GM21529 (cell line): ENCODE results near the gene TAGAP.
"Not testable (repeated sequence)": the region's sequence is repeated elsewhere in the genome, so short reads cannot be mapped to it uniquely, and the experiment has no call there.

ENCODE experiments used
- ATAC-seq: cut with Tn5 transposase; IDR thresholded peaks from one replicate; pipeline ENCODE4 v1.9.1; 2021; ENCODE audit not compliant: unreplicated experiment

TAGAP gene

DNA sequence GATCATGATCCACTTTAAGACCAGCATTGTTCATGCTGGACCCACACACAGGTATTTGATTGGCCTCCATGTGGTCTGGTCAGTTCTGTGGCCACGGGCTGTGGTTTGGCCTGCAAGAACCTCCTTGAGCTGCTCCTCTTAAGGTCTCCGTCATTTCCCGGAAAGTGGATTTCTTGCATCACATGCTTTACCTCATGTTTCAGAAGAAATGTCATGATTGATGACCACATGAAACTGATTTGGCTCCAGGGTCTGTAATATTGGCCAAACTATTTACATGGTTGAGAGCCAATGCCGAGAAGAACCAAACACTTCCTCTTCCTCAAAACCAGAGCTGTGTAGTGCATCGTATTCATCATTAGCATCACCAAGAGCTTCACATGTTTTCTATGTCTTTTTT, 31.6 kb downstream of the TAGAP start:
- no peak for ATAC-seq

DNA sequence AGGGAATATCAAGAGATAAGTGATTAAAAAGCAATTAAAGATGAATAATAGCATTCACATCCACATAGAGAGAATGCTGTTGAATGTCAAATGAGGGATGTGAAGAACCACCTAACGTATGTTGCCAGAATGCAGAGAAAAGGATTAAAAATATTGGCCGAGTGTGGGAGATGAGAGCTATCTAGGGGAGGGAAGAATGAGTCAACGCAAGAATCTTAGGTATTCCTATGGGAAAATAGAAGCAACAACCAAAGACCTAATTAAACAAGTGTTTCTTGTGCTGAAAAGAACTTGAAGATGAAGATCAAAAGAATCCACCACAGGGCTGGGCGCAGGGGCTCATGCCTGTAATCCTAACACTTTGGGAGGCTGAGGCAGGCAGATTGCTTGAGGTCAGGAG, 32.6 kb downstream of the TAGAP start:
- no peak for ATAC-seq

DNA sequence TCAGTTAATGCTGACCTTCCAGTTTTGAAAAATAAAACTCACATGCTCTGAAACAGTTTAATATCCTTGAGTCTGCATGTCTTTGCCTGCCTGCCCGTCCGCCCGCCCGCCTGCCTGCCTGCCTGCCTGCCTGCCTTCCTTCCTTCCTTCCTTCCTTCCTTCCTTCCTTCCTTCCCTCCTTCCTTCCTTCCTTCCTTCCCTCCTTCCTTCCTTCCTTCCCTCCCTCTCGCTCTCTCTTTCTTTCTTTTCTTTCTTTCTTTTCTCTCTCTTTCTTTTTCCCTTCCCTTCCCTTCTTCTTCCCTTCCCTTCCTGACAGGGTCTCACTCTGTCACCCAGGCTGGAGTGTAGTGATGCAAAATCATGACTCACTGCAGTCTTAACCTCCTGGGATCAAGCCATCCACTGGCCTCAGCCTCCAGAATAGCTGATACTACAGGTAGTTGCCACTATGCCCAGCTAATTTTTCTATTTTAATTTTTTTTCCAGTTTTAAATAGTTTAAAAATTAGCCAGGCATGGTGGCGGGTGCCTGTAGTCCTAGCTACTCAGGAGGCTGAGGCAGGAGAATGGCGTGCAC, 34.7 kb downstream of the TAGAP start:
- ATAC-seq = not testable (repeated sequence)

DNA sequence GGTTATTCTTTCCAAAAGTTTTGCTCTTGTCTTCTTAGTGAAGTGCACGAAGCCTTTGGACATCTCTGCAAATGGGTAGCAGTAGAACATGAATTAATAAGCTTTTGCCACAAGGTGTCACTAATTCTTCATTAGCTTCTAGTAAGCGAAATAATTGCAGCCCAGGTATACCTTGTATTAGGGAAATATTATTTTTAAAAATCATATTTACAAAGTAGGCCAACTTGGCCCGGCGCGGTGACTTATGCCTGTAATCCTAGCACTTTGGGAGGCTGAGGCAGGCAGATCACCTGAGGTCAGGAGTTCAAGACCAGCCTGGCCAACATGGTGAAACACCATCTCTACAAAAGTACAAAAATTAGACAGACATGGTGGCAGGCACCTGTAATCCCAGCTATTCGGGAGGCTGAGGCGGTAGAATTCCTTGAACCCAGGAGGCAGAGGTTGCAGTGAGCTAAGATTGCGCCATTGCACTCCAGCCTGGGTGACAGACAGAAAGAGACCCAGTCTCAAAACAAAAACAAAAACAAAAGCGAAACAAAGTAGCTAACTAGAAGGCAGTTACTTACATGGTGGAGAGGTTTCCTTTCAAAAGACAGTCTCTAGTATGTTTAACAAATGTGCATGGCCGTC, 36.0 kb downstream of the TAGAP start:
- ATAC-seq = peak; percentile 66

DNA sequence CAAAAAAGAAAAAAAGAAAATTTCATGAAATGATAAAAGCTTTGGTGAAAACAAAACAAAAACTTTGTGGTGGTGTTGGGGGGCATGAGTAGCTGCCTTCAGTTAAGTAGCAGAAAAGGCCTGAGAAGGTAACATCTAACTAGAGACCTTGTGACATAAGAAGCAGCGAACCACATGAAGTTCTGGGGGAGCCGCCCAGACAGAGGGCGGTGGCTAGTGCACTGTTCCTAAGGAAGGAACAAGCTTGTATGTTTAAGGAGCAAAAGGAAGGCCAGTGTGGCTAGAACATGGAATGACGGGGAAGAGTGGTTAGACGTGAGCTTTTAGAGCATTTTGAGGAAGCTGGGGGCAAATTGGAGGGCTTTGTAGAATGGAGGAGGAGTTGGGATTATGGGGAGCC, 37.3 kb downstream of the TAGAP start:
- no peak for ATAC-seq

DNA sequence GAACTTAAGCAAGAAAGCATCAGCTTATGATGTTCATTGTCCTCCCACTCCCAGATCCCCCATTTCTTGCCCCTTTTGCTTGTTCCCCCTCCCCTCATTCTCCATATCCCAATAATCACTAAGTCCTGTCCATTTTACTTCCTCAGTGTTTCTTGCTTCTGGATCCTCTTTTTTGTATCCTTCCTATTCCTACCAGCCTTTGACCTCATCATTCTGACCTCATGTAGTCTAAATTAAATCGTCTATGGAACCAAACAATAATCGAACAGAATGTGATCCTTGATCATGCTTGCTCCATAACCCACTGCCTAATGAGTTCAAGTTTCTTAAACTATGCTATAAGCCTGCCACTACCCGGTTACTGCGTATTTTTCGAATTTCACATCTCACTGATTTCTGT, 39.4 kb downstream of the TAGAP start:
- ATAC-seq = no peak

DNA sequence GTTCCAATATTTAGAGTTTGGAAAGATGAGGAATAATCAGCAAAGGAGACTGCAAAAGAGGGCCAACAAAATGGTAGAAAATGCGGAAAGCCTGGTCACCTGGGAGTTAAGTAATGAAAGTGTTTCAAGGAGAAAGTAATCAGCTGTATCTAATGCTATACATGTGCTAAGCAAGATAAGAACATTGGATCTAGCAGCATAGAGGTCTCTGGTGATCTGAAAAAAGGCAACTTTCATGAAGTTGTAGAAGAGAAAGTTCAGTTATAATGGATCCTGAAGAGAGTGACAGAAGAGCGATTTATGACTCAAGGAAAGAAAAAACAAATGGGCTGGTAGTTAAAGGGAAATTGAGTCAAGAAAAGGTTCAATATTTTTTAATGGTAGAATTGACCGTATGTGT, 40.2 kb downstream of the TAGAP start:
- ATAC-seq = no peak

DNA sequence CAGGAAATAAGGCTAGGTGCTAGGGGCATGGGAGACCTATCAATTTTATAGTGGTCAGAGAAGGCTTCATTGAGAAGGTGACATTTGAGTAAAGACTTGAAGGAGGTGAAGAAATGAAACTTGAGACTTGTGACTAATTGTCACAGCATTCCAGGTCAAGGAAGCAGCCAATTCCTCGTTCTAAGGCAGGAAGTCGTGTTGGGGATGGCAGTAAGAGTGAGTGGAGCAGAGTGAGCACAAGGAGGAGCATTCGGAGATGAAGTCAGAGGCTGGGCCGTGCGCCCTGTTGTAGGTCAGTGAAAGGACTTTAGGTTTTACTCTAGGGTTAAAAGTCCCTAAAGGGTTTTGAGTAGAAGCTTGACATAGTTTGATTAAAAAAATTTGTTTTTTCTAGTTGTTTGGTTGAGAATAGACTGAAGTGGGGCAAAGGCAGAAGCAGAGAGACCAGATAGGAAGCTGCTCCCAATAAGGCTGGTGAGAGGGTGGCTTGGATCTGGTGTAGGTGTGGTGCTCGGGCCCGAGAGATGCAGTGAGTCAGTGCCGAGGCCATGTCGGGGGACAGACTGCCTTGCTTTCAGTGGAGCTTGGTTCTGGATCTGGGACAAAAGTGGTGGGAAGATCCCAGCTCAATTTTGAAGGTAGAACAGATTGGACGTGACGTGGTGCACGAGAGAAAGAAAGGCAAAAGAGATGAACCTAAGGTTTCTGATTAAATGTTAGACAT, 42.2 kb downstream of the TAGAP start:
- ATAC-seq = no peak

DNA sequence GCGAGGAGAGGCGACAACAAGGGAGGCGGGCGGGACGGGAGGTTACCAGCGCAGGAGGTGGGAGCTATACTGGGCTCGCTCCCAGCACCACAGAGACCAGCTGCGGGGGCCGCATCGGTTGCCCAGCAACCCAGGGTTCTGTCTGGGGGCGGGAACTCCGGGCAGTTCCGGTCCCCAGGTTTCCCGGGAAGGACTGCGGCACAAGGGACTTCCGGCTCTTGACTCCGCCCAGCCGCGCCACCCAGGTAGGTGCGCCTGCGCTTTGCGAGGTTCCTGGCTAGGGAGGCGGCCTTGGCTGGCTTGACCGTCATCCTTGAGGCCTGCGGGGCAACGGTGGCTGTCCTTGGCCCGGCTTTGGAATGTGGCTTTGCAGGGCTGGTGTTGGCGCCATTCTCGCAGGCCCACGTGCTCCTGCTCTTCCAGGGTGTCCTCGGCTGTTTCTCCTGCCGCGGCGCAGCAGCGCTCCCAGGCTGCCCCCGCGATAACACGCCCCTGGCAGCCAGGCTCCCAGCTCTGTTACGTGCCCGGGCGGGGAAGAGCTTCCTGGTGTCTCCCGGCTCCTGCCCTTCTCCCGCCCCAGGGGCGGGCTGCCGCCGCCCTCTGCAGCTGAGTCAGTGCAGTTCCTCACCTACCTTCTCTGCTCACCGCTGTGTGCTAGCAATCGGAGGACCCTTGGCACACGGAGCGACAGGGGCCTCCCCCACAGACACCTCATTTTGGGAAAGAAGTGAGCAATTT, 45.0 kb downstream of the TAGAP start, which contains the start of gene RSPH3:
Gene RSPH3 (minus strand): TSS at position 537 of the 738 bp plus-strand sequence. CDS start 652 bp downstream, outside the sequence.
- peak; percentile 92 for ATAC-seq

DNA sequence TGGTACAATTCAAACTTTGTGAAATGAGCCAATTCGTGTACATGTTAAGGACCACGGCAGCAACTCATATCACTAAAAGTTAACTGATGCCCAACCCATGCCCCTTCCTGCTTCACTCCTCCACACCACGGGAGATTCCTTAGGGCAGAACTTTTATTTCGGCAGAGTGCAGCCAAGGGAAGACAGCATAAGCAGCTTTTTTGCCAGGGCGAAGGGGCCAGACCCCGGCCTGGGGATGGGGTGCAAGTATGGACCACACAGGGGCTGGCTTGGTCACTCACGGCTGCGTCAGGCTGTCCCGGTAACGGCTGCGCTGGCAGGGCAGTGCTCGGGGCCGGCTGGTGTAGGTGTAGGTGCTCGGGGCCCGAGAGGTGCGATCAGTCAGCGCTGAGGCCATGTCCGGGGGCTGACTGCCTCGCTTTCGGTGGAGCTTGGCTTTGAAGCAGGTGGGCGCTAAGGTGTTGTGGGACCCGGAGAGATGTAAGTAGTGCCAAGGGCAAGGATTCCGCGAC, 45.6 kb downstream of the TAGAP start:
- peak; percentile 24 for ATAC-seq

DNA sequence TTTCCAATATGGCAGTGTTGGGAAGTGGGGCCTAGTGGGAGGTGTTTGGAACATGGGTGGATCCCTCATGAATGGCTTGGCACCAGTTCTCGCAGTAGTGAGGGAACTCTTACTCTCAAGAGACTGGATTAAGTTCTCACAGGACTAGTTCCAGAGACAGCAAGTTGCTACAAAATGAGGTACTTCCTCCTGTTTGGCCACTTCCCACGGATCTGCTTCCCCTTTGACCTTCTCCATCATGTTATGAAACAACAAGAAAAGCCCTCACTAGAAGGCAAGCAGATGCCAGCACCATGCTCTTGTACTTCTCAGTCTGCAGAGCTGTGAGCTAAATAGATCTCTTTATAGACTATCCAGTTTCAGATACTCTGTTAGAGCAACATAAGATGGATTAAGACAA, 47.9 kb downstream of the TAGAP start:
- no peak for ATAC-seq

DNA sequence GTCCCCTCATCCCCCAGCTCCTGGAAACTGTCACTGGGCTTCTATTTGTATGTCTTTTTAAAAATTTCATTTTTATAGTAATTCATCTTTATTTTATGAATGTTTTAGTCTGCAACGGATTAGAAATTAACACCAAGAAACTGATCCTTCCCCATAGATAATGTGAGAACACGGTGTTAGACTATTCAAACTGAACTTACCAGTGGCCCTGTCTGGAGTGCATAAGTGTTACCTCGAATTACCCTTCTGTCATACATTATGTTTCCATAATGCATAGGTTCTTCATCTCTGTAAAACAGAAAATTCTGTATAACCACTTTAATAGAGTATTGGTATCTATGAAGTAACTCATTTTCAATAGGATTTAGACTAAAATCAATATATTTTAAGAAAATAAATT, 51.2 kb downstream of the TAGAP start:
- no peak for ATAC-seq

DNA sequence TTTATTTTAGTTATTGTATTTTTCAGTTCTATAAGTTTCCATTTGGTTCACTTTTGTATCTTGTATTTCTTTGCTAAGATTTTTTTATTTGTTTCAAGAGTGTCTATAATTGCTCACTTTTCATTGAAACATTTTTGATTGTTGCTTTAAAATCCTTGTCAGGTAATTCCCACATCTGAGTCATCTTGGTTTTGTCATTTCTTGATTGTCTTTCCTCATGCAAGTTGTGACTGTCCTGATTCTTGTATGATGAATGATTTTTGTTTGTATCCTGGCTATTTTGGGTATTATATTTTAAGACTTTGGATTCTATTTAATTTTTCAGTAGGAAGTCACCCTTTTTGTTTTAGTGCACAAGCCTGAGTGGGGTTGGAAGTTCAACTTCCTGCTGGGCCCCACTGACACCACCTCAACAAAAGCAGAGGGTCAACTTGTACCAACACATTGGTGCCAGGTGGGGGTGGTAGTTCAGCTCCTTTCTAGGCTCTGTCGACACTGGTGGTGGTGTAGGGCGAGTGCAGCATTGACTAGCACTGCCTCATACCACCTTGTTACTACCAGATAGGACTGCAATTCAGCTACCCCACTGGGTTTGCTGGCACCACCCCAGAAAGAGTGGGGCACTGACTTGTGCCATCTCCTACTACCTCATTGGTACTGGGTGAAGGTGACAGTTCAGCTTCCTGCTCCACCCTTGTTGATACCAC, 53.6 kb downstream of the TAGAP start:
- ATAC-seq = no peak

DNA sequence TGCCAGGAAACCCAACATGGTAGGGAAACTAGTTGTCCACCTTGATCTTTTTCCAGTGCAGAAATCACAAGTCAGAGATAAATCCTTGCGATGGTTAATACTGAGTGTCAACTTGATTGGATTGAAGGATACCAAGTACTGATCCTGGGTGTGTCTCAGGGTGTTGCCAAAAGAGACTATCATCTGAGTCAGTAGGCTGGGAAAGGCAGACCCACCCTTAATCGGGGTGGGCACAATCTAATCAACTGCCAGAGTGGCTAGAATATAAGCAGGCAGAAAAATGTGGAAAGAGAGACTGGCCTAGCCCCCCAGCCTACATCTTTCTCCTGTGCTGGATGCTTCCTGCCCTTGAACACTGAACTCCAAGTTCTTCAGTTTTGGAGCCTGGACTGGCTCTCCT, 55.1 kb downstream of the TAGAP start:
- ATAC-seq = not testable (repeated sequence)

DNA sequence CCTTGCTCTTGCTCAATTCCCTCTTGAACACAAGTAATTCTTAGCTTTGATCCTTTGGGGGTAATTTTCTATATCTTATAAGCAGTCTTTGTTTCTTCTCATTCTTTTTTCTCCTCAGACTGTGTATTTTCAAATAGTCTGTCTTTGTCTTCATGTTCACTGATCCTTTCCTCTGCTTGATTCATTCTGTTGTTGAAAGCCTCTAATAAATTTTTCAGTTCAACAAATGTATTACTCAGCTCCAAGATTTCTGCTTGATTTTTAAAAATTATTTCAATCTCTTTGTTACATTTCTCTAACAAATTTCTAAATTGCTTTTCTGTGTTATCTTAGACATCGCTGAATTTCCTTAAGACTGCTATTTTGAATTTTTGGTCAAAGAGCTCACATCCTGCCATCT, 56.3 kb downstream of the TAGAP start:
- ATAC-seq = no peak

DNA sequence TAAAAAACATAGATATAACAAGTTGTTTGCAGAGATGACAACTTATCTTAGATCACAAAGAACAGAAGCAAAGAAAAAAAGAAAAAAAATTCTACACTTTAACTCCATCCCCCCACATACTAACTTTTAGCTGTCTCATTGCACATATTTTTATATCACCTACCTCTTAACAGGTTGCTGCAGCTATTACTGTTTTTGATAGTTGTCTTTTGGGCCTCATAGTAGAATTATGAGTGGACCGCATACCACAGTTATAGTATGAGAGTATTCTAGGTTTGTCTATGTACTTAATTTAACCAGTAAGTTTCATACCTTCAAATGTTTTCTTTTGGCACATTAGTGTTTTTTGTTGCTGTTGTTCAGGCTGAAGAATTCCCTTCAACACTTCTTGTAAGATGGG, 57.1 kb downstream of the TAGAP start:
- ATAC-seq = no peak
